OCI-LY3 (cell line): ENCODE data around the gene FRMPD1.

Experiments
- H2AFZ ChIP-seq: fragments of 200-600, 300-600 bp; shearing (Covaris generic); 2 replicates; pipeline ENCODE4 v1.6.0; 2014; ENCODE audit warnings: antibody characterized with exemption, low read depth, low read length
- H3K27ac ChIP-seq: fragments of 200-600, 300-600 bp; sonication (generic); 2 replicates; pipeline ENCODE4 v1.5.1; 2014; ENCODE audit warnings: mild to moderate bottlenecking, low read length, moderate library complexity, mixed read lengths
- H3K27me3 ChIP-seq: fragments of 200-600, 300-600 bp; sonication (generic); 2 replicates; pipeline ENCODE4 v1.6.1; 2014; ENCODE audit warnings: low read depth, low read length, mixed read lengths
- H3K36me3 ChIP-seq: fragments of 200-600, 300-600 bp; sonication (generic); replicated peaks from 2 replicates; pipeline ENCODE3; 2014; ENCODE audit warnings: low read depth, low read length, mixed read lengths
- H3K4me1 ChIP-seq: fragments of 300-600, 200-600 bp; sonication (generic); 2 replicates; pipeline ENCODE4 v1.6.1; 2014; ENCODE audit warnings: low read length, mixed read lengths
- H3K4me2 ChIP-seq: fragments of 200-600, 300-600 bp; sonication (generic); 2 replicates; pipeline ENCODE4 v1.6.1; 2014; ENCODE audit warnings: low read length, mixed read lengths
- H3K4me3 ChIP-seq: fragments of 300-600, 200-600 bp; sonication (generic); 2 replicates; pipeline ENCODE4 v1.5.1; 2014; ENCODE audit warnings: antibody characterized with exemption, mild to moderate bottlenecking, low read length, moderate library complexity
- H3K79me2 ChIP-seq: fragments of 300-600, 200-600 bp; shearing (Covaris generic); 2 replicates; pipeline ENCODE4 v1.6.1; 2014; ENCODE audit warnings: mild to moderate bottlenecking, low read length, mixed read lengths
- H3K9ac ChIP-seq: fragments of 300-600, 200-600 bp; shearing (Covaris generic); 2 replicates; pipeline ENCODE4 v1.6.0; 2014; ENCODE audit warnings: mild to moderate bottlenecking, low read length, moderate library complexity
- H3K9me3 ChIP-seq: fragments of 200-600, 300-600 bp; shearing (Covaris generic); 2 replicates; pipeline ENCODE4 v1.6.1; 2014; ENCODE audit warnings: low read length, mixed read lengths; ENCODE audit not compliant: insufficient read depth
- H4K20me1 ChIP-seq: fragments of 200-600, 300-600 bp; sonication (generic); 2 replicates; pipeline ENCODE4 v1.6.1; 2016; ENCODE audit warnings: low read length, mixed read lengths; ENCODE audit not compliant: insufficient read depth
- CTCF ChIP-seq: fragments of 200-600, 300-600 bp; sonication (generic); IDR thresholded peaks from 2 replicates; pipeline ENCODE4 v1.5.1; 2014; ENCODE audit warnings: antibody characterized with exemption, low read length, low read depth
- EZH2phosphoT487 ChIP-seq: fragments of 200-600 bp; shearing (Covaris generic); IDR thresholded peaks from 2 replicates; pipeline ENCODE4 v1.6.1; 2018; ENCODE audit warnings: antibody characterized with exemption, mixed run types, low read depth

FRMPD1 gene

GRCh38 chr9:37668116-37668601 lies 17.4 kb downstream of the FRMPD1 start:
- Histone ChIP-seq H2AFZ (no peak overlapping the region), H3K9me3 (no peaks in the 10 kb centered on the region), H3K79me2 (no peaks in the 10 kb centered on the region), H3K9ac (no peak overlapping the region), H3K4me3 (no peak overlapping the region), H3K27me3 (peaks cover 49% of the 10 kb centered on the region), H3K36me3 (no peaks in the 10 kb centered on the region), H3K4me1 (peaks cover 6% of the 10 kb centered on the region), H3K4me2 (no peak overlapping the region), H4K20me1 (no peaks in the 10 kb centered on the region), H3K27ac (no peak overlapping the region)
- TF ChIP-seq CTCF = no peak
- TF ChIP-seq EZH2phosphoT487 = no peak

- Histone ChIP-seq H3K4me2 (no peak overlapping the region), H3K9ac (no peak overlapping the region), H3K36me3 (no peaks in the 10 kb centered on the region), H3K4me1 (peaks cover 6% of the 10 kb centered on the region), H4K20me1 (no peaks in the 10 kb centered on the region), H3K79me2 (no peaks in the 10 kb centered on the region), H3K27ac (no peak overlapping the region), H2AFZ (no peak overlapping the region), H3K9me3 (no peaks in the 10 kb centered on the region), H3K4me3 (no peak overlapping the region), H3K27me3 (peaks cover 46% of the 10 kb centered on the region)
- TF ChIP-seq EZH2phosphoT487 (no peak), CTCF (no peak)
Measured at GRCh38 chr9:37669232-37669631, 18.5 kb downstream of the FRMPD1 start.

GRCh38 chr9:37675661-37676060 lies 24.9 kb downstream of the FRMPD1 start:
- H4K20me1 ChIP-seq = no peaks in the 10 kb centered on the region

GRCh38 chr9:37676411-37676830 lies 25.7 kb downstream of the FRMPD1 start:
- Histone ChIP-seq H3K27me3 (peaks cover 8% of the 10 kb centered on the region), H2AFZ (no peak overlapping the region), H3K36me3 (no peaks in the 10 kb centered on the region), H3K9me3 (no peaks in the 10 kb centered on the region), H3K4me2 (no peak overlapping the region), H3K79me2 (no peaks in the 10 kb centered on the region), H3K4me1 (peaks cover 9% of the 10 kb centered on the region), H3K9ac (no peak overlapping the region), H3K4me3 (no peak overlapping the region), H3K27ac (no peak overlapping the region), H4K20me1 (no peaks in the 10 kb centered on the region)
- TF ChIP-seq EZH2phosphoT487 (no peak), CTCF (no peak)

More at GRCh38 chr9:37675661-37676060, 24.9 kb downstream of the FRMPD1 start:
- no peak overlapping the region for H3K27ac ChIP-seq
- H3K79me2 ChIP-seq = no peaks in the 10 kb centered on the region
- peaks cover 9% of the 10 kb centered on the region for H3K4me1 ChIP-seq
- H3K36me3 ChIP-seq = no peaks in the 10 kb centered on the region
- H3K27me3 ChIP-seq = peaks cover 12% of the 10 kb centered on the region
- H3K9ac ChIP-seq = no peak overlapping the region
- H3K4me2 ChIP-seq = no peak overlapping the region
- no peaks in the 10 kb centered on the region for H3K9me3 ChIP-seq
- no peak overlapping the region for H2AFZ ChIP-seq
- no peak overlapping the region for H3K4me3 ChIP-seq
- TF ChIP-seq CTCF = no peak
- no peak for TF ChIP-seq EZH2phosphoT487
